ENCODE measurements around the gene KSR2.

GRCh38 chr12:117998719-117999118, 29.9 kb upstream of the KSR2 start:
- TF ChIP-seq CTCF (IDR thresholded peaks at IDR 0.05) (no peak), POLR2A (IDR thresholded peaks at IDR 0.05) (no peak)
